ENCODE data around the gene ZNF586.

The ZNF586 gene

DNA sequence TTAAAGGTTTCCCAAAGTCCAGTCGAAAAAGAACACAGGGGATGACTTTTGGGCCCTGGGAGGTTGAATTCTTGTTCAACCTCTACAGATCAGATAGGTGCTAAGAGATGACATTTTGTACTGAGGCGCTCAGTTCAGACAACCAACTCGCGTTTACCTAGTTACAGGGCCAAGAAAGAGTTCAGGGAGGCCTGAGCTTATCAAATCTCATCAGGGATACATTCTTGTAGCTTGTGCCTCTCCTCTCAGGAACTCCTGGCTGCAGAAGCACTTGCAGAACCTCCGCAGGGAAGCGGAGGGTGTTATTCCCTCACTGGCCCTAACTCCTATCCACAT is 22.0 kb upstream of the ZNF586 start:
- DNase-seq (ENCODE audit: low read depth) = no peak
- TF ChIP-seq POLR2A (IDR thresholded peaks at IDR 0.05; ENCODE audit: extremely low read depth, insufficient read length) = no peak
- H3K4me3 ChIP-seq (ENCODE audit: low read depth, low read length) = peak overlapping the region; percentile 84

DNA sequence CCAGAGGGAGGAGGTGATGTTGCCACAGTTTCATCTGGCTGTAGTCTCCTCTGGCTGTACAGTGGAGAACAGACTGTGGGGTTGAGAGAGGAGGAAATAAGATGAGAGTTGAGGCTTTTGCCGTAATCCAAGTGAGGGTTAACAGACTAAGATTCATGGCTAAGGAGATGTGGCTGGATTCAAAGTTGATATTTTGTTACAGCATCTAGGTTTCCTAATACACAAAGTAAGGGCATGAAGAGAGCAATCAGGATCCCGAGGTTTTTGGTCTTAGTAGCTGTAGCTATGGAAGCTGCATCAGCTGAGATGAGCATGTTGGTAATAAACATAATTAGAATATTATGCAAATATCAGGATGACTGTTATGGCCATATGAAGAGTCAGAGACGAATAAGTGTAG is 21.4 kb upstream of the ZNF586 start:
- peak overlapping the region; percentile 84 for H3K4me3 ChIP-seq (ENCODE audit: low read depth, low read length)
- TF ChIP-seq MYC (IDR thresholded peaks at IDR 0.05; ENCODE audit: low read depth, low read length) = no peak
- no peak for TF ChIP-seq POLR2A (IDR thresholded peaks at IDR 0.05; ENCODE audit: extremely low read depth, insufficient read length)
- TF ChIP-seq, protein P1, sequence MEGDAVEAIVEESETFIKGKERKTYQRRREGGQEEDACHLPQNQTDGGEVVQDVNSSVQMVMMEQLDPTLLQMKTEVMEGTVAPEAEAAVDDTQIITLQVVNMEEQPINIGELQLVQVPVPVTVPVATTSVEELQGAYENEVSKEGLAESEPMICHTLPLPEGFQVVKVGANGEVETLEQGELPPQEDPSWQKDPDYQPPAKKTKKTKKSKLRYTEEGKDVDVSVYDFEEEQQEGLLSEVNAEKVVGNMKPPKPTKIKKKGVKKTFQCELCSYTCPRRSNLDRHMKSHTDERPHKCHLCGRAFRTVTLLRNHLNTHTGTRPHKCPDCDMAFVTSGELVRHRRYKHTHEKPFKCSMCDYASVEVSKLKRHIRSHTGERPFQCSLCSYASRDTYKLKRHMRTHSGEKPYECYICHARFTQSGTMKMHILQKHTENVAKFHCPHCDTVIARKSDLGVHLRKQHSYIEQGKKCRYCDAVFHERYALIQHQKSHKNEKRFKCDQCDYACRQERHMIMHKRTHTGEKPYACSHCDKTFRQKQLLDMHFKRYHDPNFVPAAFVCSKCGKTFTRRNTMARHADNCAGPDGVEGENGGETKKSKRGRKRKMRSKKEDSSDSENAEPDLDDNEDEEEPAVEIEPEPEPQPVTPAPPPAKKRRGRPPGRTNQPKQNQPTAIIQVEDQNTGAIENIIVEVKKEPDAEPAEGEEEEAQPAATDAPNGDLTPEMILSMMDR (IDR thresholded peaks at IDR 0.05; ENCODE audit: low read depth, low read length) = no peak
- TF ChIP-seq, protein P2, sequence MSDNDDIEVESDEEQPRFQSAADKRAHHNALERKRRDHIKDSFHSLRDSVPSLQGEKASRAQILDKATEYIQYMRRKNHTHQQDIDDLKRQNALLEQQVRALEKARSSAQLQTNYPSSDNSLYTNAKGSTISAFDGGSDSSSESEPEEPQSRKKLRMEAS (IDR thresholded peaks at IDR 0.05; ENCODE audit: low read depth, low read length) = no peak
- DNase-seq (ENCODE audit: low read depth) = no peak

DNA sequence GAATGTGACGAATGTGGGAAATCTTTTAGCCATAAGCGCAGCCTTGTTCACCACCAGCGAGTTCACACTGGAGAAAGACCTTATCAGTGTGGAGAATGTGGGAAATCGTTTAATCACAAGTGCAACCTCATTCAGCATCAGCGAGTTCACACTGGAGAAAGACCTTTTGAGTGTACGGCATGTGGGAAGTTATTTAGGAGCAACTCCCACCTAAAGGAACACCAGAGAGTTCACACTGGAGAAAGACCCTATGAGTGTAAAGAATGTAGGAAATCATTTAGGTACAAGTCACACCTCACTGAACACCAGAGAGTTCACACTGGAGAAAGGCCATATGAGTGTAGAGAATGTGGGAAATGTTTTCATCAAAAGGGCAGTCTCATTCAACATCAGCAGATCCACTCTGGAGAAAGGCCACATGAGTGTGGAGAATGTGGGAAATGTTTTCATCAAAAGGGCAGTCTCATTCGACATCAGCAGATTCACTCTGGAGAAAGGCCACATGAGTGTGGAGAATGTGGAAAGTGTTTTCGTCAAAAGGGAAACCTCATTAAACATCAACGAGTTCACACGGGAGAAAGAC is 15.3 kb upstream of the ZNF586 start:
- TF ChIP-seq, protein P2 (IDR thresholded peaks at IDR 0.05; ENCODE audit: low read depth, low read length) = no peak
- TF ChIP-seq MYC (IDR thresholded peaks at IDR 0.05; ENCODE audit: low read depth, low read length) = no peak
- TF ChIP-seq, protein P1 (IDR thresholded peaks at IDR 0.05; ENCODE audit: low read depth, low read length) = no peak
- TF ChIP-seq POLR2A (IDR thresholded peaks at IDR 0.05; ENCODE audit: extremely low read depth, insufficient read length) = no peak
- no peak overlapping the region for H3K4me3 ChIP-seq (ENCODE audit: low read depth, low read length)
- DNase-seq (ENCODE audit: low read depth) = no peak

DNA sequence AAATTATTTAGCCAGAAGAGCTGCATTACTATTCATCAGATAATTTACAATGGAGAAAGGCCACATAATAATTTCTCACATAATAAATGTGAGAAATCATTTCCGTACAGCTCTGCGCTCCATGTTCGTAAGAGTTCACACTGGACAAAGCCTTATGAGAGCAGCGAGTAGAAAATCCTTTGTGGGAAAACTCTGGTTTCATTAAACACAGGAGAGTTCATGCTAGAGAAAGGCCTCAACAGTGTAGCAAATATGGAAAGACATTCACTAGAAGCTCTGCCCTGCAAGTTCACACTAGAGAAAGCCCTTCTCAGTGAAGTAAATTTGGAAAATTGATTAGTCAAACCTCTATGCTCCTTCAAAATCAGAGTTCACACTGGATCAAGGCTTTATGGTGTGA is 14.4 kb upstream of the ZNF586 start:
- no peak for TF ChIP-seq POLR2A (IDR thresholded peaks at IDR 0.05; ENCODE audit: extremely low read depth, insufficient read length)
- TF ChIP-seq, protein P2 (IDR thresholded peaks at IDR 0.05; ENCODE audit: low read depth, low read length) = no peak
- TF ChIP-seq MYC (IDR thresholded peaks at IDR 0.05; ENCODE audit: low read depth, low read length) = no peak
- TF ChIP-seq, protein P1 (IDR thresholded peaks at IDR 0.05; ENCODE audit: low read depth, low read length) = no peak
- H3K4me3 ChIP-seq (ENCODE audit: low read depth, low read length) = no peak overlapping the region

DNA sequence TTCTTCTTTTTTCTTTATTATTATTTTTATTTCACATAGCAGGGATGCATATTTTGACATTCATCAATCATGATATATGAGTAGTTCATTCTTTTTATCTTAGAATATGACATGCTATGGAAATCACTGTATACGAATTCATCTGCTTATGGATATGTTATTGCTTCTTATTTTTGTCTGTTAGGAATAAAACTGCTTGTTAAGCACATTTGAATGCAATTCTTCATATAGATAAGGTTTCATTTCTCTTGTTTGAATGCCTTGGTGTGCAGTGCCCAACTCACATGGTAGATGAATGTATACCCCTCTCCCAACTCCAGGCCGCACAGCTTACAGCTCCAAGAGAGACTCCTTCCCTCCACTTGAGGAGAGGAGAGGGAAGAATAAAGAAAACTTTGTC is 11.5 kb upstream of the ZNF586 start:
- DNase-seq (ENCODE audit: low read depth) = no peak
- no peak overlapping the region for H3K4me3 ChIP-seq (ENCODE audit: low read depth, low read length)
- TF ChIP-seq, protein P1 (IDR thresholded peaks at IDR 0.05; ENCODE audit: low read depth, low read length) = no peak
- TF ChIP-seq POLR2A (IDR thresholded peaks at IDR 0.05; ENCODE audit: extremely low read depth, insufficient read length) (no peak), MYC (IDR thresholded peaks at IDR 0.05; ENCODE audit: low read depth, low read length) (no peak)
- TF ChIP-seq, protein P2 (IDR thresholded peaks at IDR 0.05; ENCODE audit: low read depth, low read length) = no peak

More for the DNA sequence above, 14.4 kb upstream of the ZNF586 start:
- DNase-seq (ENCODE audit: low read depth) = no peak

DNA sequence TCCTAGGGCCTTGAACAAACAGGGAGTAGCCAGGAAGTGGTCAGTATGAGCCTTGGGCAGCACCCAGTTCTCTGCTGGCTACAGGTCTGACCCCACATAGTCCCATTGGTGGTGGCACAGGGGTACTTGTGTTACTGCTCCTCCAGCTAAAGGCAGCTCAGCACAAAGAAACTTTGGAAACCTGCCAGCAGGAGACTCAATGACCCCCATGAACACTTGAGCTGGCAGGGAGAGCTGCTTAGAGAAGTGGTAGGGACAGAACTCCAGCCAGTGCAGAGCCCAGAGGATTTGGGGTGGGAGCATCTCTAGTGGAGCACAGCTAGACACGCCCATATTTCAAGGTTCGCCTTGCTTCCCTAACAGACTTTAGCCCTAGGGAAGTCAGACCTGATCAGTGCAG is 10.4 kb upstream of the ZNF586 start:
- peak; percentile 44 for DNase-seq (ENCODE audit: low read depth)

More for the DNA sequence above, 10.4 kb upstream of the ZNF586 start:
- no peak overlapping the region for H3K4me3 ChIP-seq (ENCODE audit: low read depth, low read length)
- no peak for TF ChIP-seq POLR2A (IDR thresholded peaks at IDR 0.05; ENCODE audit: extremely low read depth, insufficient read length)
- TF ChIP-seq, protein P2 (IDR thresholded peaks at IDR 0.05; ENCODE audit: low read depth, low read length) = no peak
- TF ChIP-seq, protein P1 (IDR thresholded peaks at IDR 0.05; ENCODE audit: low read depth, low read length) = no peak
- no peak for TF ChIP-seq MYC (IDR thresholded peaks at IDR 0.05; ENCODE audit: low read depth, low read length)

Measured in NB4 (cell line).